GM15510 (cell line): ENCODE measurements around the gene RAPGEF5.

Experiments
- POLR2A ChIP-seq: IDR thresholded peaks from 3 replicates; pipeline ENCODE4 v1.6.1; 2011; ENCODE audit warnings: borderline replicate concordance; ENCODE audit not compliant: insufficient read length; ENCODE audit errors: extremely low read depth

Gene RAPGEF5

DNA sequence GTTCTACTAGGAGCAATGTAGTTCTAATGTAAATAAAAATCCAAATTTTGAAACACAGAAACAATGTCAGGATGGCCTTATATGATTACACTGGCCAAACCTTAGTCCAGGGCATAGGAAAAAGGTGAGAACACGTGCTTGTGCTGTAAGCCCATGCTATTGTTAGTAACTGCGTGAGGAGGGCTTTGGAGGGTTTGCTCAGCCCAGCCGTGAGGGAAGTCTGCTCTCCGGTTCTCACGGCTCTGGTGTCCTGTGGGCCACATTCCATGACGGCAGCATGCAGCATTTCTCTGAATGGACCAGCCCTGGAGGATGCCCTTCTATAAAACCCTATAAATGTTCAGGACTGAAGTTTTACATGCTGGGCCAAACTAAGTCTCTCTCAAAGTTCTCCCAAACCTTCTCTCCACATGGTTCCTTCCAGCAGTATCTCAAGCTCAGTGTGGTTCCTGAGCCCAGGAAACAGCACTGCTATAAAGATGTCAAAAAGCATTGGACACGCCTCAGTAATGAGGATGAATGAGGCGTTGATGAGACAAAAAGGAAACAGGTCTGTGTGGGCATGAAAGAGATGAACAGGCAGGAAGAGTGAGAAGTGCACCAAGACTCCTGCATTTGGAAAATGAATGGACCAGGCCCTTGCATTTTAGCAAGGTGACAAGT lies 236.4 kb downstream of the RAPGEF5 start:
- TF ChIP-seq POLR2A = no peak

DNA sequence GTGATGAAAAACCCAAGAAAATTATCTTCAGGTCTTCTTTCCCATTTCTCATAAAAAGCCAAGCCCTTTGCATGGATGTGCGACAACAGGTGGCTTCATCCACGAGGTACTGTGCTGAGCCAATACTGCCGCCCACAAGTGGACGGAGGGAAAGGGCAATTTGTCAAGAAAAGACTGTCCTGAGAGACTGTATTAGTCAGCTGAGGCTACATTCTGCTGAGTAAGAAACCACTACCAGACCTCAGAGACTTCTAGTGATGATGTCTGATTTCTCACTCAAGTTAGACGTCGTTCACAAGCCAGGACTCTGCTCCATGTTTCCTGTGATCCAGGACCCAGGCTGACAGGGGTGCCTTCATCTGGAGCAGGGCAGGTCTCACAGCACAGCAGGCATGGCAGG lies 239.7 kb downstream of the RAPGEF5 start:
- no peak for TF ChIP-seq POLR2A

DNA sequence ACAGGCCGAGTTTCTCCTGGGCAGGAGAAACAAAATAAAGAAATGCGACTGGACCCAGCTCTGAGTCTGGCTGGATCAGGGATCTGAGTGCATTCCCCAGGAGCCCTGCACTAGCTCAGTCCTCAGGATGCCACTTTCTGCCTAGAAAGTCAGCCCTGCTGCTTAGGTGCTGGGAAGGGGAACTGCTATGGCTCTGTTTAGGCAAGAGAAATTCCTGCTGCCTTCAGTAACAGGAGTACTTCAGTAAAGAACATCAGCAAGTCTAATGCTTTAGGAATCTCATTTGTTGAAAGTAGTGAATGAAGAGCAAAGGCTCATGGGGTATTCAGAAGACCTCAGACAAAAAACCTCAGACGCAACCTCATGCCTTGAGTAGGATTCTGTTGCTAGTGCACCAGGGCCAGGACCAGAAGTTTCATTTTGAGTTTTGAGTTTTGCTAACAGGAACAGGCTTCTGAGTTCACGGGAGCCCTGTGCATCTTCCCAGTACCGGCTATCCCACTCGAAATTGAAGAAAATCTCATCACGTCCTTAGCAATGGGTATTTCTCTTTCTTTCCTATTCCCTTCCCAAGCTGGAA lies 240.4 kb downstream of the RAPGEF5 start:
- no peak for TF ChIP-seq POLR2A

DNA sequence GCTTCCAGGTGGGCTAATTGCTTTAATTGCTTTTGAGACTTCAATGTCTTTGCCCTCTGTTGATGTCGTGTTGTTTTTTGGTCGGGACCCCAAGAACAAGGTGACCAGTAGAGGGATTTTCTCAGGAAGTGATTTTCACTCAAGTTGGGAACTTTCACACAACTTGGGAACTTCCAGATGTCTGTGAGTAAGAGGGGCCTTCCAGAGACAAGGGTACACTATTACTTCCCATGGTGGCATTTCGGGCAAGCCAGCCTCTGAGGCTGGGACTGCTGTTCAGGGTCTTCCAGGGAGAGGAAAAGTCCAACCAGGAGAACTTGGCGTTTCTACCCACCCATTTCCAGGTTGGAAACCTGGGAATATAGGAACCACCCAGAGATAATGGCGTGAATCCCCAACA lies 241.3 kb downstream of the RAPGEF5 start:
- no peak for TF ChIP-seq POLR2A

DNA sequence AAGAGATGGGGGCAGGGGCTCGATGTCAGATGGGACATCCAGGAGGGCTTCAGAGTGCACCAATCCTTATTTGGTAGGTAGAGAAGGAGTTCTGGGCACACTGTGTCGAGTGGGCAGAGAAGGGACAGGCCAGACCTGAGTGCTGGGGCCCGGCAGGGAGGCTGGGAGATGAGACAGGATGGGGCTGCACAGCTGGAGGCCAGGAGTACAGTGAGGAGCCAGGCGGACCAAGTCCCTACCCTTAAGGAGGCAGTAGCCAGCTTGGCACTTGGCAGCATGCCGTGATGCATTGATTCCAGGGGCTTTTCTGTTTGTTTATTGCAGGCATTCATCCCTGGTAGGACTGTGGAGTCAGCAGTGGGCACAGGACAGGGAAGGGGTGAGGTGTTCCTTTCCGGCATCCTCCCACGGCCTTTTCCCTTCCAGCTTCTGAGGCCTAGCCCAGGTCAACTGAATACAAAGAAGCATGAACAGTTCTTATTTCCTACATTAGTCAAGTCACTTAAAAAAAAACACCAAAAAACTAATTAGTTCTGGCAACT lies 242.4 kb downstream of the RAPGEF5 start:
- no peak for TF ChIP-seq POLR2A

DNA sequence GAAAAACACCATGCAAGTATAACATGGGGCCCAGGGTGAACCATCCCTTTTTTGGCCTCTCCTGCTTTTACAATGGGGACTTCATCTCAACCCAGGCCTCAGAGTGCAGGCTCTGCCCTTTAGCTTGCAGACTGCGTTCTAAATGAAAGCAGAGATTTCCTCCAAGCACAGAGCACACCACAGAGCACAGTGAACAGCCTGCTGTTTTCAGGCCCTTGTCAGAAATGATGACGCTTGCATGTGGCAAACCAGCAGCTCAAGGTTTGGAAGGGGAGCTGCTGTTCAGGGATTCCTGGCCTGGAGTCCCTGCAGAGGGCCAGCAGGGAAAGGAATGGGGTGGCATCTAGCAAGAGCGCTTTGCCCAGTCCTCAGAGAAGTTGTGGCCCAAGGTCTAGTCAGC lies 243.9 kb downstream of the RAPGEF5 start:
- no peak for TF ChIP-seq POLR2A

DNA sequence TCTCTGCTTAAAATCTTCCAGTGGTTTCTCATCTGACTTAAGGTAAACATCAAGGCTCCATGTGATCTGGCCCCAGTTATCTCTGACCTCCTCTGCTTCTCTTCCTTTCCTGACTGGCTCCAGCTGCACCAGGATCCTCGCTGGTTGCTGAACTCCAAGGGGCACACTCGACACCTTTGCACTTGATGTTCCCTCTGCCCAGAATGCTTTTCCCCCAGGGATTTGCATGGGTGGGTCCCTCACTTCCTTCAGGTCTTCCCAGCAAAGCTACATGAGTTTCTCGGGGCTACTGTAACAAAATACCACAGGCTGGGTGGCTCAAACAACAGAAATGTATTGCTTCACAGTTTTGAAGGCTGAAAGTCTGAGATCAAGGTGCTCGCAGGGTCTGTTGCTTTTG lies 245.3 kb downstream of the RAPGEF5 start:
- no peak for TF ChIP-seq POLR2A

DNA sequence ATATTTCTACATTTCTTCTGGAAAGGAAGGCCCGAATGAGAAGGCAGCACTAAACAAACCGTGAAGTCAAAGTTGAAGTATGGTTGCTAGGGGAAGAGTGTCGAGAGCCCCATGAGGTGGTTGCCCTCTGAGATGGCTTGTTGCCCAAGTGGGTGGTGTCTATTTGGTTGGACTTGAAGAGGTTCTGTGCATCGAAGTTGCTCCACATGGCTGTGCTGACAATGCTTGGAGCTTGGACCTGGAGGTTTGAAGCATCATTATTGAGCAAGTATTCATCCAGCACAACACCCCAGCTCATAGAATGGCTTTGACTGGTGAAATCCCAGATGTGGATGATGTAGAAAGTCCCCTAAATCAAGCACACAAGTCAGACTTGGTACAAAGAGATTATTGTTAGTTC lies 246.1 kb downstream of the RAPGEF5 start:
- no peak for TF ChIP-seq POLR2A

DNA sequence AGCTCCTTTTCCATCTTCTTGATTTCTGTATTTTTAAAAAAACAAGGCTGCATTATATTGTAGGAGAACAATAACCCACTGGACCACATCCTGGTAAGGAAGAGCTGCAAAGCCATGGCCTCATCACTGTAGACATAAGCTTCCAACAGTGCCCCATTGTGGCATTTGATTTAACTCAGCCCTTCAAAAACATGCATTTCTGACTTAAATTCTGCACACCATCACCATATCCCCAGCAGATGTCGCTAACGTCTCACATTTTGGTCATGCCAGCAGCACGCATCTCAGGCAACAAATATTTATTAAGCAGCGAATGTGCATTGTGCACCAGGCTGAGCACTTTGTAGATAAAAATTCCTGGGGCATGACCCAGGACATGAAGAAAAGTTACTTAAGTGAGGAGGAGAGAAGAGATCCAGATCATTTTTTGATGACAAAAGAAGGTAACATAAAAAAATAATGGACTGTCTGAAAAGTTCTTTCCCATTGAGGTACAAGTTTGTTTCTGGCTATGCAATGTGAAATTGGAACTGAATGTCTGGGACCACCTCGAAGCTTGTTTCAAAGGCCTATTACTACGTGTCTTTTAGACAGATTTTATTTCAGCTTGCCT lies 246.6 kb downstream of the RAPGEF5 start:
- TF ChIP-seq POLR2A = no peak

DNA sequence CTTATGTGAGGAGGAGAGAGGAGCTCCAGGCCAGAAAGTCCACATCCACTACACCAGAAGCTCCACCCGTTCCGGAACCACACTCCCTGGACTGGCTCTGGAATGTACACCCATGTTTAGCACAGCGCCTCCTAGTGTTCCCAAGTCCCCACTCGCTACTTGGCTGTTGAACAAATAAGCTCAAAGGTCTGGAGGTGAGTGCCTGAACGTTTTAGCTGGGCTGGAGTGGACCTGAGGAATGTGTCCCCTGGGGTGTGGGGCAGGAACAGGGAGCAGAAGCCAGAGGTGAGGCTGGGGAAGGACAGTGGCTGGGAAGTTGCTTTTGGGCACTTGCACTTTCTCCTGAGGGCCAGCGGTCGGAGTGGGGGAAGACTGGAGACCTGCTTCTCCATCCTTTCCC lies 247.2 kb downstream of the RAPGEF5 start:
- TF ChIP-seq POLR2A = no peak

DNA sequence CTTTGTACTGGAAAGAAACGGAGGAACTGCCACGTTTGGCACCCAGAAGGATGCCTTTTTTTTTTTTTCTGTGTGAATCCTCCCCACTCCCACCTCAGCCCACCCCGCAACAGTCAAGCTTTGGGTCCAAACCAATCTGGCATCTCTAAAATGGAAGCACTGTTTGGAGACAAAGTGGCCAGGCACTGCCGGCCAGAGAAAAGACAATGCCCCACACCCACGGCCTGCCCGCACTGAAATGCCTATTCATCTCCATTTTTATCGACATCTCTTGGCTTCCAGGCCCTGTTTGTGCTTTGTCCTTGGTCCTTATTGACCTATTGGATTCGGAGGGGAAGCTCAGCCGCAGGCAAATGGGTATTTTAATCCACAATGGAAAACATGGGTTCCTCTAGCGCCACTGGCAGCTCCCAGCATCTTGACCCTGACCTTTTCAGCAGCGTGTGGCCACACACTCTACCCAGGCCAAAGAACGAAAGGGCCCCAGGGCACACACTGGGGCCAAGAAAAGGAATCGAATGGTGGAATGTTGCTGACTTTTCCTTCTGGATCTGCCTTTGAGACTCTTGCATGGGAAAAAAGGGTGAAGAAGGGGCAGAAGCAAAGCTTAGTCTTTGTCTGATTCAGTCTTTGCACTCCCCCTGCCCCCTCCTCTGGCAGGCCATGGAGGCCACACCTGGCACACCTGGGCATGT lies 248.7 kb downstream of the RAPGEF5 start:
- no peak for TF ChIP-seq POLR2A

DNA sequence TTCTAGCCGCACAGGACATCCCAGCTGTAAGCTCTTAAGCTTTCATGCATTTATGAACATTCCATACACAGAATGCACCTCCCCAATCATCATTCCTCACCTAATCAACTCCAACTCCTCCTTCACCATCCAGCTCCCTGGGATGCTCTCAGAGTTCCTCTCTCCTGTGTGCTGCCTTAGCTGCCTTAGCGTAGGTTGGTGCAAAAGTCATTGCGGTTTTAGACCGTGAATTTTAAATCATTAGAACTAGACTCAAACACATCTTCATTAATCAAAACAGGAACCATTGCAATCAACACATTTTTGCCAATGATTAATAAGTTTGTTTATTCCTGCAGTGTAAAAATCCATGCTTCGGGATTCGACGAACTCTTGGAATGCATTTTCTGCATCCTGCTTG lies 251.4 kb downstream of the RAPGEF5 start:
- TF ChIP-seq POLR2A = no peak

DNA sequence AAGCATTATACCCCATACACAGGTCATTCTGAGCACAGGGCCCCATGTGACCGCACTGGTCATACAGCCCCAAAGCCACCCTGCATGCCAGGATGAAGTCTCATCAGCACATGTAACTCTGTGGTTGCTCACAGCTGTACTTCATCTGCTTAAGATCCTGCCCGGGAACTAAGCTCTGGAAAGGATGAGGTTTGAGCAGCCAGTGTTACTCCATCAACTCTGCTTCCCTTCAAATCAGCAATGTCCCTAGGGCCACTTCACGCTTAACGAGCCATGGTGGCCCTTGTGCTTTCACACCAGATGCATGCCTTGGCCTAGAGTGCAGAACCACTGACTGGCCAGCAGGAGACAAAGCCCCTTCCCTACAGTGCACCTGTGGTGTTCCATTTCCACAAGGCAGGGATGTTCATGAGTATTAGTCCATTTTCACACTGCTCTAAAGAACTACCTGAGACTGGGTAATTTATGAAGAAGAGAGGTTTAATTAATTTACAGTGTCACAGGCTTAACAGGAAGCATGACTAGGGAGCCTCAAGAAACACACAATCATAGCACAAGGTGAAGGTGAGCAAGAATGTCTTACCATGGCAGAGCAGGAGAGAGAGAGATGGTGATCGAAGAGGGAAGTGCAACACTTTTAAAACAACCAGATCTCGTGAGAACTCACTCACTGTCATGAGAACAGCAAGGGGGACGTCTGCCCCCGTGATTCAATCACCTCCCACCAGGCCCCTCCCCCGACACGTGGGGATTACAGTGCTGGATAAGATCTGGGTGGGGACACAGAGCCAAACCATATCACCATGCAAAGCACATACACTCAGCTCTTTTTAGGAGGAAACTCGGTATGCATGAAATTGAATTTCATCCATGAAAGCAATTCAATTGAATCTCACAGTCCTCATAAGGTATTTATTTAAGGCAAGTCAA lies 262.3 kb downstream of the RAPGEF5 start:
- no peak for TF ChIP-seq POLR2A

DNA sequence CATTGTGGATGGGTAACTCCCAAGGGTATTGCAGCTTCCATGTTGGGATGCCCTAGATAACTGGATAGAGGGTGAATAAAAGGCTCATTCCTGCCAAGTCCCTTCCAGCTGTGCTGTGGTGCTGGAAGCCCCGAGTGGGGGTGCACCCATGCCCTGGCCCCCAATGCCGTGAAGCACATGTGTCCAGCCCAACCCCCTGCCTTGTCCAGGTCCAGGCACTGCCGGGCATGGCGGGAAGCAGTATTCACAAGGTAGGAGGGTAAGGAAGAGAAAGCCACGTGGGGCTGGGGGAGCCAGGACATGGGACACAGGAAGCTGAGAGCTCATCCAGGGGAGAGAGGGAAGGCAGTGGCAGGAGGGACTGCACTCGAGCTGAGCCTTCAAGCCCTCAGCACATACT lies 263.0 kb downstream of the RAPGEF5 start:
- no peak for TF ChIP-seq POLR2A
